ENCODE results near the gene TRAP1. TPM values are rescaled to one million over a fixed set of nuclear protein-coding genes. Genes with fewer than 3 reads are reported as not detected.
"Not testable (repeated sequence)": the region's sequence is repeated elsewhere in the genome, so short reads cannot be mapped to it uniquely, and the experiment has no call there.

Gene TRAP1
- total and polyA plus RNA-seq, 10 donors: 33.7 to 97.1 (median 53.1) TPM

DNA sequence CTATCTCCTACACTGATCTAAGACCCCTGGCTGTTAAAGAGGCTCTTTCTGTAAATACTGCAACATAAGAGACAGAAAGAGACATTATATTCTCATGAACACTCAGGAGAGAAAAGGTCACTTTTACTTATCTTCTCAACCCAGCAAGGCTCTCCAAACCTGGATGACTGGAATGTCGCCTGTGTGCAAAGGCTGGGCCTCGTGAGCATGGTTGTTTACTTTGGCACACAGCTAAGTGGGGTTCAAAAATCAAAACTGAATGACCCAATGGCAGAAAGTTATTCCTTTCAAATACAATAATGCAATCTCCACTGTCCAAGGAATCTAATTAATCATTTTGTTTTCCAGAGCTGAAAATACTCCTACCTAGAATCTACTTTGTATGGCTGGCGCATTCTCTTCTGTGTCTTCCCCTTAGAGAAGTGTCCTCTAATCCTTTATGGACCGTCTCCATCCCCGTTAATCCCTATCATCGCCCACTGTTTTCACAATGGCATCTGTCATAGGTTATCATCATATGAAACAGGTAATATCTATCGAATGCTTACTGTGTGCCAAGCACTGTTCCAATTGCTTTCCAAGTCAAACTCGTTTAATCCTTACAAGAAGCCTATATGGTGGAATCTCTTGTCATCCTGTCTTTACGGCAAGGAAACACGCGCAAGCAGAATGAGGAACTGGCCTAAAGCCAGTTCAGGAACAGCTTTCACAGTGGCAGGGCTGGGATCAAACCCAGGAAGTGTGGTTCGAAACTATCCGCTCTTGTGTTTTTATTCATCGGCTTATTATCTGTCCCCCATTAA lies 107.2 kb downstream of the TRAP1 start:
- intact Hi-C loops (cut with DNase I; ENCODE audit: low total_unique reads): no loop called here
- WGBS, 5 donors: 51 to 58% (median 55%) methylated on average over 14 of the region's 14 CpGs

DNA sequence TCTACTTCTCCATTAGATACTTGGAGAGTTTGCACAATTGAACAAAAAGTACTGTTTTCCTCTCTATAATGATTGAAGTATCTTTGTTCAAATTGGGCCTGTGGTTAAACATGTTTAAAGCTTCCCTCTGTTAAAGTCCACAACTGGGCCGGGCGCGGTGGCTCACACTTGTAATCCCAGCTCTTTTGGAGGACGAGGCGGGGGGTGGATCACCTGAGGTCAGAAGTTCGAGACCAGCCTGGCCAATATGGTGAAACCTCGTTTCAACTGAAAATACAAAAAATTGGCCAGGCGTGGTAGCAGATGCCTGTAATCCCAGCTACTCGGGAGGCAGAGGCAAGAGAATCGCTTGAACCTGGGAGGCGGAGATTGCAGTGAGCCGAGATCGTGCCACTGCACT lies 108.3 kb downstream of the TRAP1 start:
- H3K4me3 ChIP-seq; H3K27me3 ChIP-seq (replicated peaks in 1 of 7); DNase-seq; H3K27ac ChIP-seq; H3K9me3 ChIP-seq; intact Hi-C loops (cut with DNase I; ENCODE audit: low total_unique reads): not testable (repeated sequence)
- H3K36me3 ChIP-seq: peaks cover 0 to 36% (median 7%) of the 10 kb centered on the region in 6 donors
- 92 to 97% (median 95%) methylated on average over 13 of the region's 13 CpGs for WGBS, 5 donors
- H3K4me1 ChIP-seq: peaks cover 18 to 54% (median 26%) of the 10 kb centered on the region in 6 donors

More for the DNA sequence above, 107.2 kb downstream of the TRAP1 start:
- H3K27me3 ChIP-seq (replicated peaks in 1 of 7): no peaks in the 10 kb centered on the region
- H3K36me3 ChIP-seq: peaks cover 0 to 33% (median 4%) of the 10 kb centered on the region in 6 donors
- DNase-seq: no peak
- H3K27ac ChIP-seq: peak overlapping the region in 4 of 8 donors; percentile 90 to 96 (median 95)
- peaks cover 18 to 65% (median 31%) of the 10 kb centered on the region in 6 donors for H3K4me1 ChIP-seq
- H3K9me3 ChIP-seq: no peaks in the 10 kb centered on the region
- H3K4me3 ChIP-seq: peak overlapping the region in 6 of 8 donors; percentile 85 to 99 (median 94)
- TF ChIP-seq POLR2AphosphoS5 (IDR thresholded peaks at IDR 0.05) (no peak), POLR2A (IDR thresholded peaks at IDR 0.05) (no peak)
- TF ChIP-seq, protein P1, sequence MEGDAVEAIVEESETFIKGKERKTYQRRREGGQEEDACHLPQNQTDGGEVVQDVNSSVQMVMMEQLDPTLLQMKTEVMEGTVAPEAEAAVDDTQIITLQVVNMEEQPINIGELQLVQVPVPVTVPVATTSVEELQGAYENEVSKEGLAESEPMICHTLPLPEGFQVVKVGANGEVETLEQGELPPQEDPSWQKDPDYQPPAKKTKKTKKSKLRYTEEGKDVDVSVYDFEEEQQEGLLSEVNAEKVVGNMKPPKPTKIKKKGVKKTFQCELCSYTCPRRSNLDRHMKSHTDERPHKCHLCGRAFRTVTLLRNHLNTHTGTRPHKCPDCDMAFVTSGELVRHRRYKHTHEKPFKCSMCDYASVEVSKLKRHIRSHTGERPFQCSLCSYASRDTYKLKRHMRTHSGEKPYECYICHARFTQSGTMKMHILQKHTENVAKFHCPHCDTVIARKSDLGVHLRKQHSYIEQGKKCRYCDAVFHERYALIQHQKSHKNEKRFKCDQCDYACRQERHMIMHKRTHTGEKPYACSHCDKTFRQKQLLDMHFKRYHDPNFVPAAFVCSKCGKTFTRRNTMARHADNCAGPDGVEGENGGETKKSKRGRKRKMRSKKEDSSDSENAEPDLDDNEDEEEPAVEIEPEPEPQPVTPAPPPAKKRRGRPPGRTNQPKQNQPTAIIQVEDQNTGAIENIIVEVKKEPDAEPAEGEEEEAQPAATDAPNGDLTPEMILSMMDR (IDR thresholded peaks at IDR 0.05 in 8 of 11, conservative IDR thresholded peaks at IDR 0.05 in 3 of 11): no peak

DNA sequence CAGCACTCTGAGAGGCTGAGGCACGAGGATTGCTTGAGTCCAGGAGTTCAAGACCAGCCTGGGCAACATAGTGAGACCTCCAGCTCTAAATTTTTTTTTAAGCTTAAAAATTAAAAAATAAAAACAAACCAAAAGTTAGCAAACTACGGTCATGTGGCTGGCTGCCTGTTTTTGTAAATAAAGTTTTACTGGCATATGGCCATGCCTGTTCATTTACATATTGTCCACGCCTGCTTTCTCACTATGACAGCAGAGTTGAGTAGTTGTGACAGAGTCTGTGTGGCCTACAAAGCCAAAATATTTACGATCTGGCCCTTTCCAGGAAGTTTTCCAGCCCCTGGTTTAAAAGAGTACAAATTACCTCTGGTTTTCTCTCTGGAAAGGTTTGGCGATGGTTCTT lies 109.3 kb downstream of the TRAP1 start:
- WGBS, 5 donors: 80 to 88% (median 86%) methylated on average over 5 of the region's 5 CpGs
- intact Hi-C loops (cut with DNase I; ENCODE audit: low total_unique reads): no loop called here
- Histone ChIP-seq H3K4me3 (no peak overlapping the region), H3K36me3 (peaks cover 0 to 44% (median 13%) of the 10 kb centered on the region in 6 donors), H3K4me1 (peaks cover 15 to 45% (median 21%) of the 10 kb centered on the region in 6 donors), H3K27ac (no peak overlapping the region), H3K27me3 (replicated peaks in 1 of 7) (no peaks in the 10 kb centered on the region), H3K9me3 (no peaks in the 10 kb centered on the region)
- TF ChIP-seq POLR2AphosphoS5 (IDR thresholded peaks at IDR 0.05): no peak
- TF ChIP-seq, protein P1 (IDR thresholded peaks at IDR 0.05 in 8 of 11, conservative IDR thresholded peaks at IDR 0.05 in 3 of 11): no peak
- no peak for TF ChIP-seq POLR2A (IDR thresholded peaks at IDR 0.05)
- DNase-seq: no peak

Other genes starting within 250 kb of the TRAP1 start
- not detected for gene C16orf90, start 222.0 kb downstream of the TRAP1 start, total RNA-seq
- gene C16orf90, start 222.0 kb downstream of the TRAP1 start, polyA plus RNA-seq: not detected
- 10 to 100 TPM in 6 of 7 donors, 1 to 10 TPM in 1; 9.8 to 19.7 (median 14.9) TPM for gene CLUAP1, start 216.5 kb downstream of the TRAP1 start, total RNA-seq
- gene CLUAP1, start 216.5 kb downstream of the TRAP1 start, polyA plus RNA-seq: 1 to 10 TPM; 4.0 to 9.2 (median 9.0) TPM
- 10 to 100 TPM; 21.2 to 34.0 (median 27.4) TPM for gene NLRC3, start 140.1 kb downstream of the TRAP1 start, total RNA-seq
- 10 to 100 TPM in 2 of 3 donors, 1 to 10 TPM in 1; 8.6 to 15.2 (median 14.4) TPM for gene NLRC3, start 140.1 kb downstream of the TRAP1 start, polyA plus RNA-seq
- 1 to 10 TPM; 5.9 to 8.8 (median 7.3) TPM for gene SLX4, start 105.9 kb downstream of the TRAP1 start, total RNA-seq
- gene SLX4, start 105.9 kb downstream of the TRAP1 start, polyA plus RNA-seq: 1 to 10 TPM; 1.8 to 4.0 (median 2.4) TPM
- 10 to 100 TPM; 23.9 to 51.9 (median 26.7) TPM for gene DNASE1, start 62.8 kb downstream of the TRAP1 start, total RNA-seq
- 10 to 100 TPM in 1 of 3 donors, 1 to 10 TPM in 2; 6.1 to 16.9 (median 8.2) TPM for gene DNASE1, start 62.8 kb downstream of the TRAP1 start, polyA plus RNA-seq
- 100 to 1,000 TPM in 5 of 7 donors, 10 to 100 TPM in 2; 99.4 to 153 (median 101) TPM for gene CREBBP, start 163.2 kb upstream of the TRAP1 start, total RNA-seq
- 10 to 100 TPM in 2 of 3 donors, 1 to 10 TPM in 1; 5.8 to 21.2 (median 10.5) TPM for gene CREBBP, start 163.2 kb upstream of the TRAP1 start, polyA plus RNA-seq